GM21723 (cell line): ENCODE data around the gene RIN2.
"Not testable (repeated sequence)": the region's sequence is repeated elsewhere in the genome, so short reads cannot be mapped to it uniquely, and the experiment has no call there.

Experiments
- ATAC-seq: cut with Tn5 transposase; IDR thresholded peaks from one replicate; pipeline ENCODE4 v1.9.1; 2021; ENCODE audit warnings: mild to moderate bottlenecking, moderate library complexity; ENCODE audit not compliant: unreplicated experiment

Gene RIN2

DNA sequence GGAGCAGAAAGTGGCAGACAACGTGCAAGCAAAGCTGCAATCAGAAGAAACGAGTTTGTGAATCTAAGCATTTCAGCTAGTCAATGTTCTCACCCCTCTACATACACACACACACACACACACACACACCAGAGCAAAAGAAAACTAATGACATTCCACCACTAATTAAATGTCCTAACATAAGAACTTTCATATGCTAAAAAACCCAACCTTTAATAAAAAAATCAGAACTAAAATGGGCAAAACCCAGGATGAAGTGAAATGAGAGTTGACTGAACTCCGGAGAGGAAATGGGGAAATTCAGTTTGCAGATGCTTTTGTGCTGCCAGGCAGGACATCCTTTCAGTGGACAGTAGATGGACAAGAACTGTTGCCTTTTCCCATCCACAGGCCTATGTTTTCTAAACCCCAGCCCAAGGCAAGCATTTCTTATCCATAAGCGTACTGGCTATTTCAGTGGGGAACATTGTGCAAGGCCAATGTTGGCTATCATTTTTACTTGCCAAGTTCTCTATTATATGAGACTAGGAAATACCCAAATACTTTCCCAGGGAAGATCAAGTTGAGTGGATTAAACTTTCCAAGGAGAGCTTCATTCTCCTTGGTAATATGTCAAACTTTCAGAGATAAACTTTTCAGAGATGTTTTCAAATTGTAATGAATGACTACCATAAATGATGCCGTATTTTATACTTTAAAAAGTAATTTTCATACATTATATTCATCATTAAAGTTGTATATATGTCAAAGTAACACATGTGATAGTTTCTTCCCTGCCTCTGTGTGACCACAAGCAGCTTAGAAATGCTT, 27.3 kb downstream of the RIN2 start:
- no peak for ATAC-seq

GRCh38 chr20:19785983-19786285, 27.9 kb downstream of the RIN2 start:
- no peak for ATAC-seq

DNA sequence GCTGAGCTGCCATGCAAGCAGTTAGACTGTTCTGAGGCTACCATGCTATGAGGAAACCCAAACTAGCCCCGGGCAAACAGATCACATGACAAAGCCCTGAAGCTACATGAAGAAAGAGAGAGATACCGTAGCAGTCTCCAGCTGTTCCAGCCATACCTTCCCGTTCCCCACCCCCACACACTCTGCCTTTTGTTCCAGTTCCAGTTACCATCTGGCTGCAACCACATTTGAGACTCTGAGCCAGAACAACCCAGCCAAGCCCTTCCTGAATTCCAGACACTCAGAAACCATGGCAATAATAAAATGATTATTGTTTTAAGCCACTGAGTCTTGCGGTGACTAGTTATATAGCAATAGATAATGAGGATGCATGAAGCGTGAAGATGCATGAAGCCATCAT, 28.3 kb downstream of the RIN2 start:
- ATAC-seq: no peak

GRCh38 chr20:19787366-19787765, 29.3 kb downstream of the RIN2 start:
- ATAC-seq: no peak

- no peak for ATAC-seq
Observed at GRCh38 chr20:19789009-19789408, 31.0 kb downstream of the RIN2 start.

GRCh38 chr20:19789446-19789845, 31.4 kb downstream of the RIN2 start:
- ATAC-seq: no peak

DNA sequence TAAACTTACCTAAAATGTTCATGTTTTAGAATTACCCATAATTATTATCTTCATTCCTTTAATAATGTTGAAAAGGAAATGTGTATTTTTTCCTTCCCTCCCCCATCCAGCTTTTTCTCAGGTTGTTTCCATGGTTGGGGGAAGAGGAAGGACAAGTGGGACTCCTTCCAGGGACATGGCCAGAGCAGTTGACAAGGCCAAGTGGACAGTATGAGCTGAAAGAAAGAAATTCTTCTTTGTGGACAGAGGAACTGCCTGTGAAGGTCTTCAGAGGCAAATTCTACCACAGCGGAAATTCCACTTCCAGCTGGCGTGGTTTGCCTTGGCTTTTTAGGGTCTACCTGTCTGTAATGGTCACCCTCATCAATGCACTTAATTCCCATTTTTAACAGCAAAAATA, 33.8 kb downstream of the RIN2 start:
- ATAC-seq: no peak

DNA sequence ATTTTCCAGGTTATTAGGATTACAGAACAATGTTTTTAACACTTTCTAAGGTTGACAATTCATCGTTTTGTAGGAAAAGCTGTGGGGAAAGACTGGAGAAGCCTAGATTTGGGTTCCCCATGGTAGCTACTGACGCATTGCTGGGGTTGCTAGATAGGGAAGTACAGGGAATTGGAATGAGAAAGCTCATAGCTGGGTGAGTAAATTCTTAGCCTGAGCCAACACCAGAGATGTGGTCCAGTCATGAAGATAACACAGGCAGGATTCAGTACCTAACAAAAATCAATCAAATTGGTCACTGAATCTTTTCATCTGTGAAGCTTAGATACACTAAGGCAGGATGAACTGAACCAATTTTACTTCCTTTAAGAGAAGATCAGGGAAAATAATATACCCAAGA, 35.7 kb downstream of the RIN2 start:
- no peak for ATAC-seq

DNA sequence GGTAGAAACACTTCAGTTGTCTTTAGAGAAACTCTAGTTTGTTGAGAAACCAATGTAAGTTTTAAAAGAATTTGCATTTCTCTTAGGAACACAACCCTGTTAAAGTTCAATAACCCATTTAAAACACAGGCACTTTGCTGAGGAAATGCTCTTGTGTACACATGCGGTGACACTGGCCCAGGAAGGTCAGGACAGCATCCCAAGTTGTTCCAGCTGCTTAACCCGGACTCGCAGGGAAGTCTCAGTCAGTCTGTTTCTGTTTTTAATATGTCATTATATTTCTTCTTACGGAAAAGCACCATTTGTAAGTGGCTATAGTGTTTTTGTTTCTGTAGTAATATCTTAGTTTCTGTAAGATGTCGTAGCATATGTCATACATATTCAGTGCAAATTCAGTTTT, 36.9 kb downstream of the RIN2 start:
- no peak for ATAC-seq

GRCh38 chr20:19799325-19799724, 41.3 kb downstream of the RIN2 start:
- ATAC-seq: no peak

DNA sequence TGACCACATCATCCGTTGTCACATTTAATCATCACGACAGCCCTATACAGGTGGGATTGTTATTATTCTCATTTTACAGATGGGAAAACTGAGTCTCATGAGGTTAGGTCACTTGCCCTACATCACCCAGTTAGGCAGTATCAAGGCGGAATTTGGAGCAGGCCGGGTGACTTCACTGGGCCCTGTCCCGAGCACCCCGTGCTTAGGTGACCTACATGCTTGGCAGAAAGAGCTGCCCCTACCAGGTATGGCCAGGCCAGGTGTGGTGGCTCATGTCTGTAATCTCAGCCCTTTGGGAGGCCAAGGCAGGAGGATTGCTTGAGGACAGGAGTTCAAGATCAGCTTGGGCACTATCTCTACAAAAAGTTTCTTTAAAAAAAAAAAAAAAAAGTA, 44.0 kb downstream of the RIN2 start:
- ATAC-seq: no peak

DNA sequence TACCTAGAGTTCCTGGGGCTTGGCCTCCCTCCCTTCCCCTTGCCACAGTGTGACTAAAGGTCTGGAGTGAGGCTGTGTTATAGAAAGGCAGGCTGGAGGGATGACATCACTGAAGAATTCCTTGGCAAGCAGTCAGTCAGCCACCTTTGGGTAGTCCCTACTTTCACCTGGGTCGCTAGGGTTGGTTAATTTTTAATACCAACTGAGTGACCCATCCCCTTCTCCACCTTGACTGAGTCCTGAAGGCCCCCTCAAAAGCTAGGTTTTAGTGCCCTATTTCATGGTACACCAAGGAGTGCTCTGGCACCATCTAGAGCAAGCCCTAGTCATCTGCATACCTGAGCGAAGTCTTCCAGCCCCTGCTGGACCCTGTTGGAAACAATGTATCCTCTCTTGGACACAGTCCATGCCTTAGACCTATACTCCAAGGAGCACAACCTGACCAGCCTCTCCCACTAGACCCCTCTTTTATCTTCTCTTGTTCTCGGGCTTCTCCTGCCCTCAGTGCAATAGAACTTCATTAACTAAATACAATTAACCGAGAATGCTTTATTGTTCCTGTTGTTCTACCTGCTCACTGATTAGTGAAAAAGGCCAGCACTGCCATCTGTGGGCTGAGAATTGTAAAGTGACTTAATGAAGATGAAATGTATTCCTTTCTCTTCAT, 44.6 kb downstream of the RIN2 start:
- no peak for ATAC-seq

- ATAC-seq: not testable (repeated sequence)
Observed at GRCh38 chr20:19806276-19806675, 48.2 kb downstream of the RIN2 start.

GRCh38 chr20:19806806-19807190, 48.7 kb downstream of the RIN2 start:
- ATAC-seq: no peak

DNA sequence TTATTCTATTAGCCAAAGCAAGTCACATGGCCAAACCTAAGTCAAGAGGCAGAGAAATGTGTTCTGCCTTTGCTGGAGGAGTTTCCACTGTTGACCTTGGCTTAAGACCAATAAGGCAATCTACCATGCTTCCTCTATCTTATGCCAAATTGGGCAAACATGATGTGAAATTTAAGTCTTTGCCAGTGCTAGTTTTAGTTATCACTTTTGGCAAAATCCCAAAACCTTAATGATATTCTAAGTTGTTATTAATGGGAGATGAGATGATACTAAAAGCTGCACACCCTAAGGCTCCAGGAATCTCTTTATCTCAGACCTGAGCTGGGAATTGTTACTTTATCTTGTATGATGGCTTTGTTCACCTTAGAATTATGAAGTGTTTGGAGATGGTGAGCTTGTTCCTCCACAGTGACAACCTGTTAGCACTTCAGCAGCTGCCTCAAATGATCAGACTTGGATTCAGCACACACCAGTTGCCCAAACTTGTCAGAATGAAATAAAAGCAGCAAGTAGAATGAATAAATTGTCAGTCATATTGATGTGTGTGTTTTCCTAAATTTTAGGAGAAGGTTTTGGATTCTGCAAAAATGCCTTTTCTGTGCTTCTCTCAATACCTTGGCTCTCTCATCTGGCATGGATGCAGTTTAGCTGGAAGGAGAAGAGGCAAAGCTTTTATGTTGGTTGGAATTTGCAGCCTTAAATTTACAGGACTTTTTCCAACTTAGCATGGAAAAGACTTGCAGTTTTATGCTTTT, 49.3 kb downstream of the RIN2 start:
- no peak for ATAC-seq
